GM23338 (cell line): ENCODE results near the gene TPRG1. TPM values are rescaled to one million over a fixed set of nuclear protein-coding genes. Genes with fewer than 3 reads are reported as not detected.

Experiments used
- ATAC-seq: fragments of 200-7000 bp; cut with Tn5 transposase; 3 replicates; pipeline ENCODE4 v1.9.1; 2020
- DNase-seq: peaks from one replicate; pipeline ENCODE4 v3.0.0-alpha.2; 2015; ENCODE audit warnings: low spot score
- H2AFZ ChIP-seq: fragments of 200-600 bp; sonication (generic); 2 replicates; pipeline ENCODE4 v1.8.0; 2016; ENCODE audit warnings: antibody characterized with exemption, mild to moderate bottlenecking, moderate library complexity
- H3F3A ChIP-seq: fragments of 200-600 bp; sonication (generic); replicated peaks from 2 replicates; pipeline ENCODE4 v1.8.0; 2017; ENCODE audit warnings: antibody characterized with exemption, mixed run types, low read depth
- H3K27ac ChIP-seq: fragments of 200-600 bp; sonication (generic); 2 replicates; pipeline ENCODE4 v1.6.1; 2016; ENCODE audit warnings: low read depth
- H3K27me3 ChIP-seq: fragments of 200-600 bp; sonication (generic); 2 replicates; pipeline ENCODE4 v1.8.0; 2016; ENCODE audit warnings: mild to moderate bottlenecking, mixed run types, moderate library complexity; ENCODE audit not compliant: insufficient read depth
- H3K36me3 ChIP-seq: fragments of 200-600 bp; sonication (generic); 2 replicates; pipeline ENCODE4 v1.8.0; 2016; ENCODE audit warnings: mild to moderate bottlenecking; ENCODE audit not compliant: insufficient read depth
- H3K4me1 ChIP-seq: fragments of 200-600 bp; sonication (generic); 2 replicates; pipeline ENCODE4 v1.8.0; 2016; ENCODE audit warnings: mild to moderate bottlenecking, moderate library complexity; ENCODE audit not compliant: insufficient read depth
- H3K4me2 ChIP-seq: fragments of 200-600 bp; sonication (generic); 2 replicates; pipeline ENCODE4 v1.7.1; 2017; ENCODE audit warnings: mixed run types
- H3K4me3 ChIP-seq: fragments of 200-600 bp; sonication (generic); 2 replicates; pipeline ENCODE4 v1.6.1; 2016; ENCODE audit warnings: mixed run types
- H3K79me2 ChIP-seq: fragments of 200-600 bp; sonication (generic); replicated peaks from 2 replicates; pipeline ENCODE4 v1.8.0; 2017; ENCODE audit warnings: mild to moderate bottlenecking; ENCODE audit not compliant: insufficient read depth
- H3K9me2 ChIP-seq: fragments of 200-600 bp; sonication (generic); 2 replicates; pipeline ENCODE4 v1.8.0; 2017; ENCODE audit not compliant: insufficient read depth
- H4K20me1 ChIP-seq: fragments of 200-600 bp; sonication (generic); replicated peaks from 2 replicates; pipeline ENCODE4 v1.8.0; 2017; ENCODE audit warnings: mild to moderate bottlenecking; ENCODE audit not compliant: insufficient read depth
- H3K27ac Mint-ChIP-seq: 2 replicates; pipeline ENCODE4 v1.8.0; 2020; ENCODE audit warnings: inconsistent platforms, mild to moderate bottlenecking, moderate library complexity, mixed read lengths
- H3K27me3 Mint-ChIP-seq: 3 replicates; pipeline ENCODE4 v1.8.0; 2022; ENCODE audit warnings: low read depth, mild to moderate bottlenecking, moderate library complexity, mixed read lengths, inconsistent platforms; ENCODE audit not compliant: insufficient read depth, poor library complexity
- H3K36me3 Mint-ChIP-seq: 3 replicates; pipeline ENCODE4 v1.8.0; 2021; ENCODE audit warnings: low read depth, mild to moderate bottlenecking, inconsistent platforms, moderate library complexity, mixed read lengths
- H3K4me1 Mint-ChIP-seq: 3 replicates; pipeline ENCODE4 v1.8.0; 2020; ENCODE audit warnings: mild to moderate bottlenecking, inconsistent platforms, mixed read lengths
- H3K4me3 Mint-ChIP-seq: 3 replicates; pipeline ENCODE4 v1.8.0; 2021; ENCODE audit warnings: moderate library complexity, mild to moderate bottlenecking, inconsistent platforms, mixed read lengths
- H3K9me3 Mint-ChIP-seq: 3 replicates; pipeline ENCODE4 v1.8.0; 2020; ENCODE audit warnings: moderate library complexity, mild to moderate bottlenecking, inconsistent platforms, mixed read lengths
- CREB1 ChIP-seq: fragments of 250-450 bp; sonication (Bioruptor Pico); IDR thresholded peaks from 2 replicates; pipeline ENCODE4 v1.5.0; 2020; ENCODE audit warnings: low read depth, mild to moderate bottlenecking, moderate library complexity
- STAT1 ChIP-seq: IDR thresholded peaks from one replicate; pipeline ENCODE4 v1.6.1; 2016; ENCODE audit warnings: antibody characterized with exemption; ENCODE audit not compliant: unreplicated experiment
- ZNF331 ChIP-seq: fragments of 250-450 bp; sonication (Bioruptor Pico); IDR thresholded peaks from 2 replicates; pipeline ENCODE4 v1.5.0; 2020; ENCODE audit warnings: low read depth, mild to moderate bottlenecking, moderate library complexity
- polyA plus RNA-seq: library from polyadenylated mRNA; unstranded; fragments of >200 nt; fragmentation: Nextera tagmentation; extraction: Ambion mirVana; gene quantifications from 2 replicates; pipeline ENCODE4 v1.2.1, GENCODE V29; 2016
- total RNA-seq: library from RNA; depleted of rRNA; stranded (reverse); fragments of >200 nt; shearing (Covaris generic); gene quantifications from 2 replicates; pipeline ENCODE4 v1.2.3, GENCODE V29; 2014
- TF ChIP-seq, protein P1 (sequence below): fragments of 250-450 bp; sonication (Bioruptor Pico); IDR thresholded peaks from 2 replicates; pipeline ENCODE4 v1.5.0; 2020; ENCODE audit warnings: mild to moderate bottlenecking, moderate library complexity
- TF ChIP-seq, protein P2 (sequence below): IDR thresholded peaks from 2 replicates; pipeline ENCODE4 v1.6.1; 2016; ENCODE audit warnings: antibody characterized with exemption
- TF ChIP-seq, protein P3 (sequence below): IDR thresholded peaks from one replicate; pipeline ENCODE4 v1.6.1; 2018; ENCODE audit warnings: antibody characterized with exemption; ENCODE audit not compliant: unreplicated experiment

Gene TPRG1
- total and polyA plus RNA-seq, 2 experiments from 2014 or later: 0.74 to 1.7 TPM

DNA sequence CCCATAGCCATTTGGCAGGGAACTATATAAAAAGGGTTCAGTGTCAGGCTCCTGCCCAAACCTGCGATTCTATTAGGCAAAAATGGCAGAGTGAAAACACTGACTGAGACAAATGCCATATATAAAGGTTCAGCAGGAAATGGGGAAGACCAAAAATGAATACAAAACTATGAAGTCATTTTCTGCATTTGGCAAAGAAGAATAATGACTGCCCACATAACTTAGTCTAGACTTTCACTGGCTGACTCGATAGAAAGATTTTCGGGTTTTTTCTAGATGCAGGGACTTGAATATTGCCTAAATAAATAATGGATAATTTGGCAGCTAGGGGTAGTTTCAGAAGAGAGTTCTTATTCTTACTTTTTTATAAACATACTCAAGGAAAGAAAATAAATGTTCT is 178.0 kb downstream of the TPRG1 start (continued):
- TF ChIP-seq, protein P1, sequence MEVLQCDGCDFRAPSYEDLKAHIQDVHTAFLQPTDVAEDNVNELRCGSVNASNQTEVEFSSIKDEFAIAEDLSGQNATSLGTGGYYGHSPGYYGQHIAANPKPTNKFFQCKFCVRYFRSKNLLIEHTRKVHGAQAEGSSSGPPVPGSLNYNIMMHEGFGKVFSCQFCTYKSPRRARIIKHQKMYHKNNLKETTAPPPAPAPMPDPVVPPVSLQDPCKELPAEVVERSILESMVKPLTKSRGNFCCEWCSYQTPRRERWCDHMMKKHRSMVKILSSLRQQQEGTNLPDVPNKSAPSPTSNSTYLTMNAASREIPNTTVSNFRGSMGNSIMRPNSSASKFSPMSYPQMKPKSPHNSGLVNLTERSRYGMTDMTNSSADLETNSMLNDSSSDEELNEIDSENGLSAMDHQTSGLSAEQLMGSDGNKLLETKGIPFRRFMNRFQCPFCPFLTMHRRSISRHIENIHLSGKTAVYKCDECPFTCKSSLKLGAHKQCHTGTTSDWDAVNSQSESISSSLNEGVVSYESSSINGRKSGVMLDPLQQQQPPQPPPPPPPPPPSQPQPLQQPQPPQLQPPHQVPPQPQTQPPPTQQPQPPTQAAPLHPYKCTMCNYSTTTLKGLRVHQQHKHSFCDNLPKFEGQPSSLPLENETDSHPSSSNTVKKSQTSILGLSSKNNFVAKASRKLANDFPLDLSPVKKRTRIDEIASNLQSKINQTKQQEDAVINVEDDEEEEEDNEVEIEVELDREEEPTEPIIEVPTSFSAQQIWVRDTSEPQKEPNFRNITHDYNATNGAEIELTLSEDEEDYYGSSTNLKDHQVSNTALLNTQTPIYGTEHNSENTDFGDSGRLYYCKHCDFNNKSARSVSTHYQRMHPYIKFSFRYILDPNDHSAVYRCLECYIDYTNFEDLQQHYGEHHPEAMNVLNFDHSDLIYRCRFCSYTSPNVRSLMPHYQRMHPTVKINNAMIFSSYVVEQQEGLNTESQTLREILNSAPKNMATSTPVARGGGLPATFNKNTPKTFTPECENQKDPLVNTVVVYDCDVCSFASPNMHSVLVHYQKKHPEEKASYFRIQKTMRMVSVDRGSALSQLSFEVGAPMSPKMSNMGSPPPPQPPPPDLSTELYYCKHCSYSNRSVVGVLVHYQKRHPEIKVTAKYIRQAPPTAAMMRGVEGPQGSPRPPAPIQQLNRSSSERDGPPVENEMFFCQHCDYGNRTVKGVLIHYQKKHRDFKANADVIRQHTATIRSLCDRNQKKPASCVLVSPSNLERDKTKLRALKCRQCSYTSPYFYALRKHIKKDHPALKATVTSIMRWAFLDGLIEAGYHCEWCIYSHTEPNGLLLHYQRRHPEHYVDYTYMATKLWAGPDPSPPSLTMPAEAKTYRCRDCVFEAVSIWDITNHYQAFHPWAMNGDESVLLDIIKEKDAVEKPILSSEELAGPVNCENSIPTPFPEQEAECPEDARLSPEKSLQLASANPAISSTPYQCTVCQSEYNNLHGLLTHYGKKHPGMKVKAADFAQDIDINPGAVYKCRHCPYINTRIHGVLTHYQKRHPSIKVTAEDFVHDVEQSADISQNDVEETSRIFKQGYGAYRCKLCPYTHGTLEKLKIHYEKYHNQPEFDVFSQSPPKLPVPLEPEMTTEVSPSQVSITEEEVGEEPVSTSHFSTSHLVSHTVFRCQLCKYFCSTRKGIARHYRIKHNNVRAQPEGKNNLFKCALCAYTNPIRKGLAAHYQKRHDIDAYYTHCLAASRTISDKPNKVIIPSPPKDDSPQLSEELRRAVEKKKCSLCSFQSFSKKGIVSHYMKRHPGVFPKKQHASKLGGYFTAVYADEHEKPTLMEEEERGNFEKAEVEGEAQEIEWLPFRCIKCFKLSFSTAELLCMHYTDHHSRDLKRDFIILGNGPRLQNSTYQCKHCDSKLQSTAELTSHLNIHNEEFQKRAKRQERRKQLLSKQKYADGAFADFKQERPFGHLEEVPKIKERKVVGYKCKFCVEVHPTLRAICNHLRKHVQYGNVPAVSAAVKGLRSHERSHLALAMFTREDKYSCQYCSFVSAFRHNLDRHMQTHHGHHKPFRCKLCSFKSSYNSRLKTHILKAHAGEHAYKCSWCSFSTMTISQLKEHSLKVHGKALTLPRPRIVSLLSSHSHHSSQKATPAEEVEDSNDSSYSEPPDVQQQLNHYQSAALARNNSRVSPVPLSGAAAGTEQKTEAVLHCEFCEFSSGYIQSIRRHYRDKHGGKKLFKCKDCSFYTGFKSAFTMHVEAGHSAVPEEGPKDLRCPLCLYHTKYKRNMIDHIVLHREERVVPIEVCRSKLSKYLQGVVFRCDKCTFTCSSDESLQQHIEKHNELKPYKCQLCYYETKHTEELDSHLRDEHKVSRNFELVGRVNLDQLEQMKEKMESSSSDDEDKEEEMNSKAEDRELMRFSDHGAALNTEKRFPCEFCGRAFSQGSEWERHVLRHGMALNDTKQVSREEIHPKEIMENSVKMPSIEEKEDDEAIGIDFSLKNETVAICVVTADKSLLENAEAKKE: no peak
- TF ChIP-seq STAT1: no peak
- TF ChIP-seq ZNF331: no peak

DNA sequence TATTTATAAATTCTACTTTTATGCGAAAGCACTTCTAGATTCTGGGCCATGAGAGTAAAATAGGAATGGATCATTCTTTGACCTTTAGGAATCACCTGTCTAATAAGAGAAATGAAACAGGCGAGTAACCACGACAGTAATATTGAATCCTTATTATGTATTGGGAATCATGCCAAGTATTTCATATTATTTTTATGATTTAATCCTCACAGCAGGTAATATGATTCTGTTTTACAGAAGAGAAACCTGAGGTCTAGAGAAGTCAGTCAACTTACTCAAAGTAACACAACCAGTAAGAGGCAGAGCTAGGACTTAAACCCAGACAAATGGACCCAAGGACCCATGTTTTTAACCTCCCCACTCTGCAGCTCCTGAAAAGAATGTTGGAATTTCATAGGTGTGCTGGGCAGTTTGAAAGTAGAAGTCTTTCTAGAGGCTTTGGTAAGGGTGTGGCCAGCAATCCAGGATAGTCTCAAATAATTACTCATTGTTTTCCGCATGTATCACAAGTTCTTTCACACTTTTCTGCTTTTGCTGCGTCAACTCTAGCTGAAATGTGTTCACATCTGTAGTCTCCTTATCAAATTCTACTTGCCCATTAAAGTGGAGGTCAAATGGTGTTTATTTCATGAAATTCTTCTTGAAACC is 181.7 kb downstream of the TPRG1 start:
- no peak overlapping the region for H3K27ac ChIP-seq
- no peak overlapping the region for H2AFZ ChIP-seq
- peaks cover under 1% of the 10 kb centered on the region for H3K27me3 Mint-ChIP-seq
- no peak for ATAC-seq
- H3K4me1 Mint-ChIP-seq: peaks cover 12% of the 10 kb centered on the region
- H3K79me2 ChIP-seq: no peaks in the 10 kb centered on the region
- H3K27ac Mint-ChIP-seq: no peak overlapping the region; the same call in 1 of the 2 replicates
- no peak for DNase-seq
- no peak overlapping the region for H3K4me3 ChIP-seq
- H3K9me2 ChIP-seq: no peaks in the 10 kb centered on the region
- no peaks in the 10 kb centered on the region for H3K27me3 ChIP-seq
- no peak overlapping the region for H3K4me2 ChIP-seq
- H3K4me1 ChIP-seq: peaks cover 12% of the 10 kb centered on the region
- H3K36me3 ChIP-seq: no peaks in the 10 kb centered on the region
- H3K4me3 Mint-ChIP-seq: no peak overlapping the region
- no peaks in the 10 kb centered on the region for H3K36me3 Mint-ChIP-seq
- no peaks in the 10 kb centered on the region for H4K20me1 ChIP-seq
- H3F3A ChIP-seq: no peaks in the 10 kb centered on the region
- H3K9me3 Mint-ChIP-seq: no peaks in the 10 kb centered on the region
- TF ChIP-seq, protein P2, sequence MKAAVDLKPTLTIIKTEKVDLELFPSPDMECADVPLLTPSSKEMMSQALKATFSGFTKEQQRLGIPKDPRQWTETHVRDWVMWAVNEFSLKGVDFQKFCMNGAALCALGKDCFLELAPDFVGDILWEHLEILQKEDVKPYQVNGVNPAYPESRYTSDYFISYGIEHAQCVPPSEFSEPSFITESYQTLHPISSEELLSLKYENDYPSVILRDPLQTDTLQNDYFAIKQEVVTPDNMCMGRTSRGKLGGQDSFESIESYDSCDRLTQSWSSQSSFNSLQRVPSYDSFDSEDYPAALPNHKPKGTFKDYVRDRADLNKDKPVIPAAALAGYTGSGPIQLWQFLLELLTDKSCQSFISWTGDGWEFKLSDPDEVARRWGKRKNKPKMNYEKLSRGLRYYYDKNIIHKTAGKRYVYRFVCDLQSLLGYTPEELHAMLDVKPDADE: no peak
- no peak for TF ChIP-seq CREB1 (CRISPR knock-in tag)
- no peak for TF ChIP-seq ZNF331
- TF ChIP-seq, protein P3, sequence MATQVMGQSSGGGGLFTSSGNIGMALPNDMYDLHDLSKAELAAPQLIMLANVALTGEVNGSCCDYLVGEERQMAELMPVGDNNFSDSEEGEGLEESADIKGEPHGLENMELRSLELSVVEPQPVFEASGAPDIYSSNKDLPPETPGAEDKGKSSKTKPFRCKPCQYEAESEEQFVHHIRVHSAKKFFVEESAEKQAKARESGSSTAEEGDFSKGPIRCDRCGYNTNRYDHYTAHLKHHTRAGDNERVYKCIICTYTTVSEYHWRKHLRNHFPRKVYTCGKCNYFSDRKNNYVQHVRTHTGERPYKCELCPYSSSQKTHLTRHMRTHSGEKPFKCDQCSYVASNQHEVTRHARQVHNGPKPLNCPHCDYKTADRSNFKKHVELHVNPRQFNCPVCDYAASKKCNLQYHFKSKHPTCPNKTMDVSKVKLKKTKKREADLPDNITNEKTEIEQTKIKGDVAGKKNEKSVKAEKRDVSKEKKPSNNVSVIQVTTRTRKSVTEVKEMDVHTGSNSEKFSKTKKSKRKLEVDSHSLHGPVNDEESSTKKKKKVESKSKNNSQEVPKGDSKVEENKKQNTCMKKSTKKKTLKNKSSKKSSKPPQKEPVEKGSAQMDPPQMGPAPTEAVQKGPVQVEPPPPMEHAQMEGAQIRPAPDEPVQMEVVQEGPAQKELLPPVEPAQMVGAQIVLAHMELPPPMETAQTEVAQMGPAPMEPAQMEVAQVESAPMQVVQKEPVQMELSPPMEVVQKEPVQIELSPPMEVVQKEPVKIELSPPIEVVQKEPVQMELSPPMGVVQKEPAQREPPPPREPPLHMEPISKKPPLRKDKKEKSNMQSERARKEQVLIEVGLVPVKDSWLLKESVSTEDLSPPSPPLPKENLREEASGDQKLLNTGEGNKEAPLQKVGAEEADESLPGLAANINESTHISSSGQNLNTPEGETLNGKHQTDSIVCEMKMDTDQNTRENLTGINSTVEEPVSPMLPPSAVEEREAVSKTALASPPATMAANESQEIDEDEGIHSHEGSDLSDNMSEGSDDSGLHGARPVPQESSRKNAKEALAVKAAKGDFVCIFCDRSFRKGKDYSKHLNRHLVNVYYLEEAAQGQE: no peak
